PFSK-1 (cell line): ENCODE data around the gene SYNDIG1.

Source experiments
- FOXP2 ChIP-seq: optimal IDR thresholded peaks from 2 replicates; pipeline ENCODE3; 2011; ENCODE audit warnings: borderline replicate concordance, control low read depth, inconsistent platforms; ENCODE audit not compliant: insufficient read depth; ENCODE audit errors: extremely low read length, extremely low read depth
- POLR2AphosphoS5 ChIP-seq: IDR thresholded peaks from 2 replicates; pipeline ENCODE4 v1.6.1; 2012; ENCODE audit warnings: low read depth, mild to moderate bottlenecking, control low read depth, low read length, moderate library complexity
- SIN3A ChIP-seq: IDR thresholded peaks from 2 replicates; pipeline ENCODE4 v1.6.1; 2012; ENCODE audit warnings: mild to moderate bottlenecking, low read length, moderate library complexity, borderline replicate concordance; ENCODE audit not compliant: insufficient read depth
- TAF1 ChIP-seq: IDR thresholded peaks from 2 replicates; pipeline ENCODE4 v1.6.1; 2012; ENCODE audit warnings: low read length, control low read depth, borderline replicate concordance; ENCODE audit not compliant: insufficient read depth
- TF ChIP-seq, protein P1 (sequence below), 2 experiments: IDR thresholded peaks; 2 replicates each; pipeline versions ENCODE4 v1.6.1 to v1.8.0; 2011 to 2012; ENCODE audit warnings: low read depth in 2 of 2, low read length in 2 of 2, control low read depth in 1 of 2, inconsistent platforms in 1 of 2, mild to moderate bottlenecking in 1 of 2, moderate library complexity in 1 of 2; ENCODE audit not compliant: insufficient read depth in 1 of 2

The SYNDIG1 gene

DNA sequence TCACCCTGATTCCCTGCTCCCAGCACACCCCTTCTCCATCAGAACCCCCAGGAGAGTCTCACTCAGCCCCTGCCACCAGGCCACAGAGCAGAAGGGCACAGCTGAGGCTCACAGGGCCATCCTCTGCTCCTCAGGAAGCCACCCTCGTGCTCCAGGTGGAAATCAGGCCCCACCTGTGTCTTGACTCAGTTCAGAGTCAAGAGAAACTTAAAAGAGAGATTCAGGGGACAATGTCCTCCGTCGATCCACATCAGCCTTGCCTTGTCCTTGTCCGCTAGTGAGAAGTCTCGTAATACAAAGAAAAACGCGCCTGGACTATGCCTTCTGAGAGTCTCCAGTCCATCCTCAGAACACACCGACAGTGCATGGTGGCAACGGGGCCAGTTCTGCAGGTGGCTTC is 114.6 kb downstream of the SYNDIG1 start:
- no peak for TF ChIP-seq POLR2AphosphoS5

DNA sequence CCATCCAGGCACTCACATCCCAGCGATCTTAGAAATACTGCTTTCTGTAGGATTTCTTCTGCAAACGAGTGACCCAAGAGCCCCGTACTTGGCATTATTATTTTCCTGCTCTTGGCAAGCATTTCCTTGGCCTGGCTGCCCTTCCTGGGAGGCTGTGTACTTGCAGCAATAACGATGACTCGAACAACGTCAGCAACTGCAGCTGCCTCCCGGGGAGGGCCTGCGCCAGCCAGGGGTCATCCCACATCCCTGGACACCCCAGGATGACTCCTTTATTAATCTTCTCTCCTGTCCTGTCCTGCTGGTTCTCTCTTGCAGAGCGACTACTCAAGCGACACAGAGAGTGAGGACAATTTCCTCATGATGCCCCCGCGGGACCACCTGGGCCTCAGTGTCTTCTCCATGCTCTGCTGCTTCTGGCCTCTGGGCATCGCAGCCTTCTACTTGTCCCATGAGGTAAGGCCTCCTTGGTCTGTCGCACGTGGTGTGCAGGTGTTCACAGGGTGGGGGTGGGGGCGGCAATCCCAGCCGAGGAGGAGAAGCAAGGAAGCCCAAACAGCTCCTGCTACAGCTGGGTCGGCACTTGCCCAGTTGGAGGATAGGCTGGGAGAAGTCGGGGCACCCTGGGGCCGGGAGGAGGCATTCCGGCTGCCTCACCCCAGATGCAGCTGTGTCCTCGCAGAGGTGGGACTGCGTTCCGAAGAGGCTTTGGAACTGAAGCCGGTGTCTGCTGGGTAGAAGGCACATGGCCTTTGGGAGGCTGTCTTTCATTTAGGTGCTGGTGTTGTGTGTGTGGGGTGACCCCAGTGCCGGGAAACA is 115.3 kb downstream of the SYNDIG1 start:
- TF ChIP-seq SIN3A (no peak), POLR2AphosphoS5 (no peak), FOXP2 (no peak), TAF1 (no peak)
- TF ChIP-seq, protein P1, sequence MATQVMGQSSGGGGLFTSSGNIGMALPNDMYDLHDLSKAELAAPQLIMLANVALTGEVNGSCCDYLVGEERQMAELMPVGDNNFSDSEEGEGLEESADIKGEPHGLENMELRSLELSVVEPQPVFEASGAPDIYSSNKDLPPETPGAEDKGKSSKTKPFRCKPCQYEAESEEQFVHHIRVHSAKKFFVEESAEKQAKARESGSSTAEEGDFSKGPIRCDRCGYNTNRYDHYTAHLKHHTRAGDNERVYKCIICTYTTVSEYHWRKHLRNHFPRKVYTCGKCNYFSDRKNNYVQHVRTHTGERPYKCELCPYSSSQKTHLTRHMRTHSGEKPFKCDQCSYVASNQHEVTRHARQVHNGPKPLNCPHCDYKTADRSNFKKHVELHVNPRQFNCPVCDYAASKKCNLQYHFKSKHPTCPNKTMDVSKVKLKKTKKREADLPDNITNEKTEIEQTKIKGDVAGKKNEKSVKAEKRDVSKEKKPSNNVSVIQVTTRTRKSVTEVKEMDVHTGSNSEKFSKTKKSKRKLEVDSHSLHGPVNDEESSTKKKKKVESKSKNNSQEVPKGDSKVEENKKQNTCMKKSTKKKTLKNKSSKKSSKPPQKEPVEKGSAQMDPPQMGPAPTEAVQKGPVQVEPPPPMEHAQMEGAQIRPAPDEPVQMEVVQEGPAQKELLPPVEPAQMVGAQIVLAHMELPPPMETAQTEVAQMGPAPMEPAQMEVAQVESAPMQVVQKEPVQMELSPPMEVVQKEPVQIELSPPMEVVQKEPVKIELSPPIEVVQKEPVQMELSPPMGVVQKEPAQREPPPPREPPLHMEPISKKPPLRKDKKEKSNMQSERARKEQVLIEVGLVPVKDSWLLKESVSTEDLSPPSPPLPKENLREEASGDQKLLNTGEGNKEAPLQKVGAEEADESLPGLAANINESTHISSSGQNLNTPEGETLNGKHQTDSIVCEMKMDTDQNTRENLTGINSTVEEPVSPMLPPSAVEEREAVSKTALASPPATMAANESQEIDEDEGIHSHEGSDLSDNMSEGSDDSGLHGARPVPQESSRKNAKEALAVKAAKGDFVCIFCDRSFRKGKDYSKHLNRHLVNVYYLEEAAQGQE (IDR thresholded peaks at IDR 0.05; ENCODE audit: insufficient read depth in 1 of 2, low read depth in 2 of 2, low read length in 2 of 2): no peak

DNA sequence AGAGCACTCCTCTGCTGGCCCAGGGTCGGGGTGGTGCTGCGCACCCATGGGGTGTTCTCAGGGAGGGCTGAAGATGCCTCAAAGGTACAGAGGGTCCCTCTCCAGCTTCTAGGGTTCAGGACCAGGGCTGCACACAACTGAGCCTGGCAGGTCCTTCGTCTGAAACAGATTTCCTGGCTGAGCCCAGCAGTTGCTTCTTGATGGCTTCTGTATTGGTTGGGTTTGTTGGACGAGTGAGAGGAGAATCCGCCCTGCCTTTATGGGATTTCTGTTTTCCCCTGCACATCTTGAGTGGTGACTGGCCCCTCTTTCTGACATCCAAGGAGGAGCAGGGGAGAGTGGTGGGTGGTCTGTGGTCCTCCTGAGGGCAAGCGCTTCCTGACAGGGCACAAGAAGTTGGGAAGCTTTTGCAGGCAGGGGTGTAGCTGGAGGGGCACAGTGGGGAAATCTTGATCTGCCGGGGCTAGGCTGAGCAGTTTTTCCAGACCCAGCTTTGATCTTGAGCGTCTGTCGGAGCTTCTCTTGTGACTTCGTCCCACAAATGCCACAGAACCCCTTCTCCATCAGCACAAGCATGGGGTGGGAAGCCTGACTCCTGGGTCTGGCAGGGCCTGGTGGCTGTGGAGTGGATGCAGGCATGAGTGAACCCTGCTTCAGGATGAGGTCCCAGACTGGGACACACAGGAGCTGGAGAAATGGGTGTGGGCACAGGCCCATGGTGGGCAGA is 116.5 kb downstream of the SYNDIG1 start:
- TF ChIP-seq, protein P1 (IDR thresholded peaks at IDR 0.05; ENCODE audit: insufficient read depth in 1 of 2, low read depth in 2 of 2, low read length in 2 of 2): no peak
- TF ChIP-seq SIN3A (no peak), TAF1 (no peak), POLR2AphosphoS5 (no peak), FOXP2 (no peak)

DNA sequence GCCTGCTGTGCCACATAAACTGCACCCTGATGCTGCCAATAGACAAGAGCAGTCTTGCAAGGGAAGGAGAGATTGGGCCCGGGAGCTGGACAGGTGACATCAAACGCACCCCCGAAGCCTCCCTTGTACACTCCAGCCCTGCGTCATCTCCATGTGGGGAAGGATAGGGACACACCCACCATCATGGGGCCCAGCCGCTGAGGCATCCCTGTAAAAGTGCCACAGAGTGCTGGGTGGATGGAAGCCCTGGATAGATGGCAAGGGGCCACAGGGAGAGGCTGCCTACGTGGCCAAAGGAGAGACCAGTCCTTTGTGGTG is 117.1 kb downstream of the SYNDIG1 start:
- no peak for TF ChIP-seq FOXP2
- TF ChIP-seq, protein P1 (IDR thresholded peaks at IDR 0.05; ENCODE audit: insufficient read depth in 1 of 2, low read depth in 2 of 2, low read length in 2 of 2): no peak
- TF ChIP-seq POLR2AphosphoS5: no peak

DNA sequence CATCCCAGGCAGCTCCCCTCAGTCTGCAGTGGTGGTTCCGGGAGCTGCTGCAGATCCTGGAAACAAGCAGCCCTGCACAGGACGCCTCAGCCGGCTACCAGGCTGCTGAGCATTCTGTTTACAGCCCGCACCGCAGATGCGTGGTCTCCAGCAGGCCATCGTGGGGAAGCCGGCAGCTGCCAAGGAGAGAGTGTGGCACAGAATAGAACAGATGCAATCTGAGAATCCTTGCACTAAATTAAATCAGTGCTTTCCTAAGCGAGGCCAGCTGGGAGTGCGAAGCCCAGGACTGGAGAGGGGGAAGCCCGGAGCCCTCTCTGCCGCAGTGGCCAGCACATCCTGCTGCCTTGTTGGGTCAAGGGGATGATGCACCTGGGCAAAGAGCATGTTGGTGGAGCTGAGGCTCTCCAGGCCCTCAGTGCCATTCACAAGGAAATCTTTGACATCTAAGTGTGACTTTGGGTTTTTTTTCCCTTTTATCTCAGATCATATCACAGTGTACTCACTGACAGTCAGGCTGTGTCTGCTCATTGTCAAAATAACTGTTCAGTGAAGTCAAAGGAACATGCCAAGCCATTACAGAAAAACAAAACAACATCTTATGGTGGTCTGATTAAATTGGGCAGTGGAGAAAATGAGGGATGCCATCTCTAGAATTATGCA is 118.1 kb downstream of the SYNDIG1 start:
- TF ChIP-seq, protein P1 (IDR thresholded peaks at IDR 0.05; ENCODE audit: insufficient read depth in 1 of 2, low read depth in 2 of 2, low read length in 2 of 2): no peak
- TF ChIP-seq TAF1: no peak
- TF ChIP-seq POLR2AphosphoS5: no peak
- no peak for TF ChIP-seq FOXP2
- TF ChIP-seq SIN3A: no peak
